Ramos (cell line): Measurements from ENCODE around the gene NT5C.
"Not testable (repeated sequence)": the region's sequence is repeated elsewhere in the genome, so short reads cannot be mapped to it uniquely, and the experiment has no call there.

Experiments used
- in situ Hi-C: fragments of 300-500 bp; cut with MboI; formaldehyde crosslinking; loops from one replicate; pipeline ENCODE4 v1.14.3; 2022; ENCODE audit warnings: low sequenced_read_pairs; ENCODE audit not compliant: unreplicated experiment

NT5C gene

DNA sequence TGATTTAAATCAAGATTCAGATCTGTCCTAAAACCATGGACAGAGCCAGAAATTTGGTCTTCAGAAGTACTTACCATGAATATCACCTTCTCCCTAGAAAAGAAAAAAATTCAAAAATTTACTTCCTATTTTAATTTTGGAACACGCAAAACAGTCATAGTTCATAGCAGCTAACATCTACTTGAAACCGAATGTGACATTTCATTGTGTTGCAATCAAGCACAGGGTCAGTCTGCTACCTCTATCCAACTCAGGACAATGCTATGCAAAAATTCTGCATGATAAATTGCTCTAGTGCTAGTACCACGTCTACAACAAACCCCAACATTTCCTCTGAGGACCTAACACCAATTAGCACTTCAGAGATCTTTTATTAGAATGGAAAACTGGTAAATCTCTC is 15.1 kb upstream of the NT5C start:
- in situ Hi-C loops: no loop called here

DNA sequence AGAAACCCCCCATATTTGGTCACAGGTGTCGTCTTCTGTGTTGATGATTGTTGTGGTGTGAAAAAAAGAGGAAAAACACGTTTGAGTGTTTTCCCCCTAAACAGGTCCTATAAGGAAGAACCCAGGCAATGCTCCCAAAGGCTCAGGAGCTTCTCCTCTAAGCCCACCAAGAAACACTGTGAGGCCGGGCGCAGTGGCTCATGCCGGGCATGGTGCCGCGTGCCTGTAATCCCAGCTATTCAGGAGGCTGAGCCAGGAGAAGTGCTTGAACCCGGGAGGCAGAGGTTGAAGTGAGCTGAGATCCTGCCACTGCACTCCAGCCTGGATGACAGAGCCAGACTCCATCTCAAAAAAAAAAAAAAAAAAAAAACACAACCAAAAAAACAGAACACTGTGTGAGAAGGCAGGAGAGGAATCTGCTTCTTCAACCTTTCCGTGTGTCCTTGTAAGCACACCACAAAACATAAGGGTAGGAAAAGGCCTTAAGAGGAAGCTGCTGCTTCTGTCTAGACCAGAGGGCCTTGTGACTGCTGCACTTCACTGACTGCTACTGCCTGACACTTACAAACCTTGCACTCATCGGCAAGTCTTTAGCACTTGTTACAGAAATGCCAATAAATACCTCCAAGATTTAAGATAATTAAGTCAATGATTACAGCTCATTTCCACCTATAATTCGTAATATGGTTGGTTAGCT is 13.4 kb upstream of the NT5C start:
- in situ Hi-C loops: no loop called here

DNA sequence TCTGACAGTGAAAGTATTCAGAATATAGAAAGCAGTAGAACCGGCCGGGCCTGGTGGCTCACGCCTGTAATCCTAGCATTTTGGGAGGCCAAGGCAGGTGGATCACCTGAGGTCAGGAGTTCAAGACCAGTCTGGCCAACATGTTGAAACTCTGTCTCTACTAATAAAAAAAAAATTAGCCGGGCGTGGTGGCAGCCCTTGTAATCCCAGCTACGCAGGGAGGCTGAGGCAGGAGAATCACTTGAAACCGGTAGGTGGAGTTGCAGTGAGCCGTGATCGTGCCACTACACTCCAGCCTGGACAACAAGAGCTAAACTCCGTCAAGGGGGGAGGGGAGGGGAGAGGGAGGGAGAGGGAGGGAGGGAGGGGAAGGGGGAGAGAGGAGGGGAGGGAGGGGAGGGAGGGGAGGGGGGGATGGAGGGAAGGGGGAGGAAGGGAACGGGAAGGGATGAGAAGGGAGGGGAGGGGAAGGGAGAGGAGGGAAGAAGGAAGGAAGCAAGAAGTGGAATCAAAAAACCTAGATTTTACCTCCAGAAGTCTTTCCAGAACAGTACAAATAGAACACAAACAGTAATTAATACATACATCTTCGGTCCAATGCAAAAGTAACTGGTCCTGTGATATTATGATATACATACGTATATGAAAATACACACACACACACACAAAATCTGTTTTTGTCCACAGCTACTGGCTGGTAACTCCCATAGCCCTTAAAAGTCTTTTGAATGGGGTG is 10.9 kb upstream of the NT5C start:
- in situ Hi-C loops: no loop called here

GRCh38 chr17:75138519-75138918 is 7.0 kb upstream of the NT5C start:
- in situ Hi-C loops: no loop called here

DNA sequence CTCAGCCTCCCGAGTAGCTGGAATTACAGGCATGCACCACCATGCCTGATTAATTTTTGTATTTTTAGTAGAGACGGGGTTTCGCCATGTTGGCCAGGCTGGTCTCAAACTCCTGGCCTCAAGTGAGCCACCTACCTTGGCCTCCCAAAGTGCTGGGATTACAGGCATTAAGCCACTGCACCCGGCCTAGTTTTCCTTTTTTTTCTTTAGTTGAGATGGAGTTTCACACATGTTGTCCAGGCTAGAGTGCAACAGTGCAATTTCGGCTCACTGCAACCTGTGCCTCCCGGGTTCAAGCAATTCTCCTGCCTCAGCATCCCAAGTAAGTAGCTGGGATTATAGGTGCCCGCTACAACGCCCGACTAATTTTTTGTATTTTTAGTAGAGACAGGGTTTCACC is 6.2 kb upstream of the NT5C start:
- in situ Hi-C loops: not testable (repeated sequence)

DNA sequence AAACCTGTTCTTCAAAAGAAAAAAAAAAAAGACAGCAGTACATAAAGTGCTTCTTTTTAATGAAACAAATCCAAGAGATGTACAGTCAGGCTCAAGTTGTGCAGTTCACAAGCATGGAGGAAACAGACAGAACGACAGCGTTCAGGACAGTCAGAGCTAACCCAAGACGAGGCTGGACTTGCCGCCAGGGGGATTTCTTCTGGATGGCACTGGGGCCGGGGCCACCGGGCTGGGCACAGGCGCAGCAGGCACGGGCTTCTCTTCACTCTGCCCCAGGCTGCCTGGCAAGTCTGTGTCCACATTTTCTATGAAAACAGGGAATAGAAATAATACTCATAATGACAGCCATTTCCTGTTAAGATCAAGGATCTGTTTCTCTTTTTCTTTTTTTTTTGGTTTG is 4.4 kb upstream of the NT5C start:
- in situ Hi-C loops: no loop called here

- in situ Hi-C loops: no loop called here
Observed at GRCh38 chr17:75135452-75135851, 3.9 kb upstream of the NT5C start.

- in situ Hi-C loops: not testable (repeated sequence)
Observed at GRCh38 chr17:75133607-75134347, 2.2 kb upstream of the NT5C start.

DNA sequence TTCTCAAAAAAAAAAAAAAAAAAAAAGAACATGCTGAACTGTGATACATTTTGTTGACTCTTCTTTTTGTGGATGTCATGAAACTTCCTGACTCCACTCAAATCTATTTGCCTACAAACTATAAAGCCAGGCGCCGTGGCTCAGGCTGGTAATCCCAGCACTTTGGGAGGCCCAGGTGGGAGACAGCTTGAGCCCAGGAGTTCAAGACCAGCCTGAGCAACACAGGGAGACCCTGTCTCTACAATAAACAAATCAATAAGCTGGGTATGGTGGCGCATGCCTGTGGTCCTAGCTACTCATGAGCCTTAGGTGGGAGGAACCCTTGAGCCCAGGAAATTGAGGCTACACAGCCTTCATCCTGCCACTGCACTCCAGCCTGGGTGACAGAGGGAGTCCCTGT is 1.5 kb upstream of the NT5C start:
- in situ Hi-C loops: no loop called here

DNA sequence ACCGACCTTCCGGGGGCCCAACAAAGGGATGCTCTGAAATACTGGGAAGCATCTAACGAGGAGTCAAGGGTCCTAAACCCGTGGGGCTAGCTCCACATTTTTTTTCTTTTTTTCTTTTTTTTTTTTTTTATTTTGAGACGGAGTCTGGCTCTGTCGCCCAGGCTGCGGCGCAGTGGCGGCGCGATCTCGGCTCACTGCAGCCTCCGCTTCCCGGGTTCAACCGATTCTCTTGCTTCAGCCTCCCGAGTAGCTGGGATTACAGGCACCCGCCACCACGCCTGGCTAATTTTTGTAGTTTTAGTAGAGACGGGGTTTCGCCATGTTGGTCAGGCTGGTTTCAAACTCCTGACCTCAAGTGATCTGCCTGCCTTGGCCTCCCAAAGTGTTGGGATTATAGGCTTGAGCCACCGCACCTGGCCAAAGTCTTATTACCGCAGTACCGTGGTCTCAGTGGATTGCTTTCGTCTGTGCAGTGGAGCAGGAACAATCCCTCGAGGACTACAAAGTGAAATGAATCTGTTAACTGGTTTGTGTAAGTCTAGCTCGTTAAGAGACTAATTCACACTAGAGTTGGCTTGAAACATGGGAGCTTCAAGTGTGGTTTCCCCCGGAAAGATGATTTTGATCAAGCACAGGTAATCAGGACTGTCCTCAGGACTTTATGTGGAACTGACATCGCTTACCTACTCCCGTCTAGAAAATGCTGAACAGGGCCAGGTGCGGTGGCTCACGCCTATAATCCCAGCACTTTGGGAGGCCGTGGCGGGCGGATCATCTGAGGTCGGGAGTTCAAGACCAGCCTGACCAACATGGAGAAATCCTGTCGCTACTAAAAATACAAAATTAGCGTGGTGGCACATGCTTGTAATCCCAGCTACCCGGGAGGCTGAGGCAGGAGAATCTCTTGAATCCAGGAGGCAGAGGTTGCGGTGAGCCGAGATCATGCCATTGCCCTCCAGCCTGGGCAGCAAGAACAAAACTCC is 767 bp upstream of the NT5C start:
- in situ Hi-C loops: not testable (repeated sequence)

- in situ Hi-C loops: no loop called here
Observed at GRCh38 chr17:75130632-75131277, 787 bp downstream of the NT5C start.

DNA sequence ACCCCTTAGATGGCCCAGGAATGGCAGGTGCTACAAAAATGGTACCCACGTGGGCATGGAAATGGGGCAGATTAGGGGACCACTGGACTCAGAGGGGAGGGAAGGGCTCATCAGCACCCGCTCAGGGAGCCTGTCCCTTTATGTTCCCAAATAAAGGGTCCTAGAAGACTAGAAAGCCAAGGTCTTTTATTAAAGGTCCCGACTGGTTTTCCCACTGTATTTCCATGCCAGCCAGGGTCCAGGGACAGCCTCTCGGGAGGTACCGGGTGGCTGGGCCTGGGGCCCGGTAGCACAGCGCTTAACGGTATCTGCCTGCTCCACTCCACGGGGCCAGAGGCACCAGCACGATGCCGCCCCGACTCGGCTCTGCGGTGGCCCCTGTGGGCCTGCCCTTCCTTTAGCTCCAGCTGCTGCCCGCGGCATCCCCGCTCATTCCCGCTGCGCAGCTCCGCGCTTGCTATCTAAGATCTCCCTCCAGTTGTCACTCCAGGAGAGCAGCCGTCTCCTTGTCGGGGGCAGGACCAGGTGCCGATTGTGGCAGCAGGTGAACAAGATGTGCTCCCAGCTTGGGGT is 1.4 kb downstream of the NT5C start:
- in situ Hi-C loops: no loop called here

DNA sequence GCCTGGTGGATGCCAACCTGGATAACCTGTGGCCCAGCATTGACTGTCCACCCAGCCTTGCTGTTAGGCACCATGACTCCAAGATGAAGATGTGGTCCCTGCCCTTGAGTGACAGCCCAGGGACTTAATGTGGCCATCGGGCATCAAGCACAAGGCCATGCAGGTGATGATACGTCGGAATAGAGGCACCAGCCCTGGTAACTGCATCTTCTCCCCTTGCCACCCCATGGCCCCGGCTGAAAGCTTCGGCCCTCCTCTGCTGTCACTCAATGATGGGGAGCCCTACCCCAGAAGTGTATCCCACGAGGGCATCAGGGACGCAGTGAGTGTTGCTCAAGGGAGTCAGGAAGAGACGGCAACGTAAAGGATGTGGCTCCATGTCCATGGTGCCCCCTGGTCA is 2.0 kb downstream of the NT5C start:
- in situ Hi-C loops: no loop called here

DNA sequence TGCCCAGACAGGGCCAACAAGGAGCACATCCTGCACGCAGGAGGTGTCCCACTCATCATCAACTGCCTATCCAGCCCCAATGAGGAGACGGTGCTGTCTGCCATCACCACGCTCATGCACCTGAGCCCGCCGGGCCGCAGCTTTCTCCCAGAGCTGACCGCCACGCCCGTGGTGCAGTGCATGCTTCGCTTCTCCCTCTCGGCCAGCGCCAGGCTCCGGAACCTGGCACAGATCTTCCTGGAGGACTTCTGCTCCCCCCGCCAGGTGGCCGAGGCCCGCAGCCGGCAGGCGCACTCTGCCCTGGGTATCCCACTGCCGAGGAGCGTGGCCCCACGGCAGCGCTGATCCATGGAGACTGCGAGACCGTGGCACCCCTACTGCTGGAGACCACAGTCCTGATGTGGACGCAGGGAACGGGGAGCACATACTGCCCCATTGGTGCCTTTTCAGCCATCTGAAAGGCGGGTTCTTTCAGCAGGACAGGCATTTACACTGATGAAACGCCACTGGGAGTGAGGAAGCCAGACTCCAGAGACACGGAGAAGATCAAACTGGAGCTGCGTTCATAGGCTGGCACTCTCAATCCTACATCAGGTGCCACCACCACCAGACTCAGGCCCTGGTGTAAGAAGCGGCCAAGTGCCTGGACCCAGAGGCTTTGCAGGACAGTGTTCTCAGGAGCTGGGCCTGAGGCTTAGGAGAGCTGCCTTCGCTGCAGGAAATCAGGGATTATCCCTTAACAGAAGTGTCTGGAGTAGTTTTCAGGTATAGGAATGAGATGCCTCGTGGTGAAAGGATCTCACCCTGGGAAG is 2.6 kb downstream of the NT5C start:
- in situ Hi-C loops: no loop called here

DNA sequence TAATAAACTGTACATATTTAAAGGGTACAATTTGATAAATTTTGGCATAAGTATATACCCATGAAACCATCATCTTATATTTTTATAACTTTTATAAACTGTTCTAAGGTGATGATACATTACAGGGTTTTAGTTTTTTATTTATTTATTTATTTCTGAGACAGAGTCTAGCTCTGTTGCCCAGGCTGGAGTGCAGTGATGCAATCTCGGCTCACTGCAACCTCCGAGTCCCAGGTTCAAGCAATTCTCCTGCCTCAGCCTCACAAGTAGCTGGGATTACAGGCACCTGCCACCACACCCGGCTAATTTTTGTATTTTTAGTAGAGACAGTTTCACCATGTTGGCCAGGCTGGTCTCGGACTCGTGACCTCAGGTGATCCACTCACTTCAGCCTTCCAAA is 3.6 kb downstream of the NT5C start:
- in situ Hi-C loops: not testable (repeated sequence)

GRCh38 chr17:75126954-75127353 is 4.6 kb downstream of the NT5C start:
- in situ Hi-C loops: no loop called here

DNA sequence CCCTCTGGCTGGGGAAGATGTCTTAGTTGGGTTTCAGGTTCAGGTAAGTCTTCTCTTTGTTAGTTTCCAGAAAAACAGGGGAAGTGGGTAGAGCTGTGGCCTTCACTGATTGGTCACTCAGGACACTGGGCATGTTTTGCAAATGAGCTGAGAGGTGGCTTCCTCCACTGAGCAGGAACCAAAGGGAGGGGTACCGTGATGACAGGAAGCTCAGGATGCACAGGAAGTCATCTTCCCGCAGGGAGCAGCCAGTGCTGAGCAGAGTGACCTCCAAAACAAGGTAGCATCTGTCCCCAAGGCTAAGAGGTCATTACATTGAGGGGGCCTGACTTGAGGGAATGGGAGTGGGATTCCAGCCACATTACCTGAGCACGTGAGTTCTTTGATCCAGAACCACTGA is 5.6 kb downstream of the NT5C start:
- in situ Hi-C loops: no loop called here

GRCh38 chr17:75124819-75125162 is 6.8 kb downstream of the NT5C start:
- in situ Hi-C loops: no loop called here
